ENCODE data around the gene JAGN1. TPM values are rescaled to one million over a fixed set of nuclear protein-coding genes. Genes with fewer than 3 reads are reported as not detected.
A peak's percentile ranks its signal among the peaks of the same experiment; 100 is the strongest.

JAGN1 gene
- total and polyA plus RNA-seq, 8 donors = 16.3 to 27.1 (median 21.9) TPM

GRCh38 chr3:9902372-9903237 lies 12.2 kb downstream of the JAGN1 start, which contains the start of gene IL17RE:
Gene IL17RE (plus strand): TSS chr3:9902848. CDS start chr3:9902933, 85 bp downstream.
- DNase-seq (peak; percentile 53 to 84 (median 68)), ATAC-seq (peak; percentile 44 to 71 (median 66)), FAIRE-seq (no peak)
- Histone ChIP-seq H3K36me3 (no peaks in the 10 kb centered on the region), H3K4me1 (peaks cover 28 to 30% (median 29%) of the 10 kb centered on the region in 3 donors), H3K27ac (peak within 1 kb of the TSS; percentile 7 to 73 (median 60)), H3K9me3 (no peaks in the 10 kb centered on the region), H3K27me3 (no peaks in the 10 kb centered on the region), H3K4me3 (peak within 1 kb of the TSS; percentile 10 to 53 (median 28))
- intact Hi-C loops (cut with DNase I) = no loop called here
- 12 to 14% methylated on average over 13 of the region's 13 CpGs for WGBS, 2 donors
- TF ChIP-seq, protein P1, sequence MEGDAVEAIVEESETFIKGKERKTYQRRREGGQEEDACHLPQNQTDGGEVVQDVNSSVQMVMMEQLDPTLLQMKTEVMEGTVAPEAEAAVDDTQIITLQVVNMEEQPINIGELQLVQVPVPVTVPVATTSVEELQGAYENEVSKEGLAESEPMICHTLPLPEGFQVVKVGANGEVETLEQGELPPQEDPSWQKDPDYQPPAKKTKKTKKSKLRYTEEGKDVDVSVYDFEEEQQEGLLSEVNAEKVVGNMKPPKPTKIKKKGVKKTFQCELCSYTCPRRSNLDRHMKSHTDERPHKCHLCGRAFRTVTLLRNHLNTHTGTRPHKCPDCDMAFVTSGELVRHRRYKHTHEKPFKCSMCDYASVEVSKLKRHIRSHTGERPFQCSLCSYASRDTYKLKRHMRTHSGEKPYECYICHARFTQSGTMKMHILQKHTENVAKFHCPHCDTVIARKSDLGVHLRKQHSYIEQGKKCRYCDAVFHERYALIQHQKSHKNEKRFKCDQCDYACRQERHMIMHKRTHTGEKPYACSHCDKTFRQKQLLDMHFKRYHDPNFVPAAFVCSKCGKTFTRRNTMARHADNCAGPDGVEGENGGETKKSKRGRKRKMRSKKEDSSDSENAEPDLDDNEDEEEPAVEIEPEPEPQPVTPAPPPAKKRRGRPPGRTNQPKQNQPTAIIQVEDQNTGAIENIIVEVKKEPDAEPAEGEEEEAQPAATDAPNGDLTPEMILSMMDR (IDR thresholded peaks at IDR 0.05) = no peak

GRCh38 chr3:9903238-9903624 lies 12.8 kb downstream of the JAGN1 start:
- Histone ChIP-seq H3K27me3 (no peaks in the 10 kb centered on the region), H3K4me1 (peaks cover 24 to 27% (median 25%) of the 10 kb centered on the region in 3 donors), H3K9me3 (no peaks in the 10 kb centered on the region), H3K27ac (peak overlapping the region; percentile 7 to 73 (median 60)), H3K36me3 (no peaks in the 10 kb centered on the region), H3K4me3 (peak overlapping the region; percentile 10 to 53 (median 28))
- FAIRE-seq (no peak), DNase-seq (no peak), ATAC-seq (peak; percentile 5 to 24 (median 12))
- TF ChIP-seq, protein P1 (IDR thresholded peaks at IDR 0.05) = no peak
- intact Hi-C loops (cut with DNase I) = no loop called here
- WGBS, 2 donors = 7 to 8% methylated on average over 4 of the region's 4 CpGs

DNA sequence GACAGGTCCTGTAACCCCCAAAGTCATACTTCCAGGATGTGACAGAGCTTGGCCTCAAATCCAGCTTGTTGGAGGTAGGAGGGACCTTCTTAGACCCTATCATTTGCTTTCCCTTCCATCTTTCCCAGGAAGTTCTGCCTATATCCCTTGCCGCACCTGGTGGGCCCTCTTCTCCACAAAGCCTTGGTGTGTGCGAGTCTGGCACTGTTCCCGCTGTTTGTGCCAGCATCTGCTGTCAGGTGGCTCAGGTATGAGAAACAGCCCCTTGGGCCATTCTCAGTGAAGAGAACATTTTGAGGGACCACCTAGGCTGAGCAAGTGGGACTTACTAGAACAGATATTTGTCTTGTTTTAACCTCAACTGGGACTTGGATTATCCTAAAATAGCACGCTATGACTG lies 13.5 kb downstream of the JAGN1 start:
- Histone ChIP-seq H3K9me3 (no peaks in the 10 kb centered on the region), H3K27me3 (no peaks in the 10 kb centered on the region), H3K36me3 (no peaks in the 10 kb centered on the region), H3K4me1 (peaks cover 18 to 20% (median 19%) of the 10 kb centered on the region in 3 donors), H3K4me3 (peak overlapping the region in 2 of 4 donors; percentile 37 to 53), H3K27ac (no peak overlapping the region)
- 45 to 52% methylated on average over 4 of the region's 4 CpGs for WGBS, 2 donors
- TF ChIP-seq, protein P1 (IDR thresholded peaks at IDR 0.05) = no peak
- ATAC-seq (no peak), DNase-seq (peak in 1 of 6 donors; percentile 45), FAIRE-seq (no peak)
- intact Hi-C loops (cut with DNase I) = no loop called here

- DNase-seq (no peak), FAIRE-seq (no peak), ATAC-seq (no peak)
- intact Hi-C loops (cut with DNase I) = no loop called here
- H3K27ac ChIP-seq = no peak overlapping the region
- H3K4me3 ChIP-seq = no peak overlapping the region
- peaks cover 8 to 14% (median 11%) of the 10 kb centered on the region in 3 donors for H3K4me1 ChIP-seq
- no peaks in the 10 kb centered on the region for H3K9me3 ChIP-seq
- no peaks in the 10 kb centered on the region for H3K27me3 ChIP-seq
- WGBS, 2 donors = 88 to 90% methylated on average over 5 of the region's 5 CpGs
- TF ChIP-seq, protein P1 (IDR thresholded peaks at IDR 0.05) = no peak
- H3K36me3 ChIP-seq = peaks cover 0 to under 1% (median 0%) of the 10 kb centered on the region in 3 donors
Observed at GRCh38 chr3:9906480-9906879, 16.1 kb downstream of the JAGN1 start.

Data from pancreas (tissue), 10 donors.